ENCODE measurements around the gene ZNF268. TPM values are rescaled to one million over a fixed set of nuclear protein-coding genes. Genes with fewer than 3 reads are reported as not detected.

Gene ZNF268
- total and polyA plus RNA-seq, 2 of the 8 experiments (the other 6 are each of a cell fraction or from before 2014, with no cell fraction given) = 6.3 to 22.3 TPM

DNA sequence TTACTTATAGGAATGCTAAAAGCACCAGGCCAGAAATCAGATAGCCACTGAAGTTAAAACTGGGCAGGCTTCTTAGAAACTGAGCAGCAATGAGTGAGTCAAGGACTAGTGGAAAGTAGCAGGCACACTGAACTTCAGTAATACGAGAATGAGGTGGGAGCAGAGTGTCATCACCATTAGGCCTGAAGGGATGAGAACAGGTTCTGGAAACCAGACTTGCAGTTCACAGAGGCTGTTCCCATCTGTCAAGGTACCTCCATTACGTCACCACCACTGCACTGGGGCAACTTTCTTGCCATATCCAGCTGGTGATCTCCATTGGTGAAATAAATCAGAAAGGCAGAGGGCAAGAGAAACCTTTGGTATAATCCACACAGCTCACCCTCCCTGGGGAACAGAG lies 35.3 kb upstream of the ZNF268 start:
- peaks cover 4 to 82% (median 42%) of the 10 kb centered on the region in 4 experiments for H3K36me3 ChIP-seq (ENCODE audit: control insufficient read depth in 2 of 4, insufficient read depth in 4 of 4, low read length in 3 of 4)
- no peak overlapping the region for H3K23ac ChIP-seq (ENCODE audit: insufficient read length)
- no peak overlapping the region for H2AFZ ChIP-seq (ENCODE audit: low read length)
- no peak overlapping the region for H2BK15ac ChIP-seq (ENCODE audit: low read length)
- FAIRE-seq (no peak), DNase-seq (ENCODE audit: low read depth in 1 of 2, low spot score in 2 of 2) (no peak)
- no peak overlapping the region for H3K14ac ChIP-seq (ENCODE audit: insufficient read length)
- no peak overlapping the region for H4K5ac ChIP-seq (ENCODE audit: insufficient read length, low read depth, low read length)
- H2BK20ac ChIP-seq (ENCODE audit: low read length) = no peak overlapping the region
- no peak overlapping the region for H2BK12ac ChIP-seq (ENCODE audit: low read depth, low read length)
- H3K23me2 ChIP-seq (ENCODE audit: low read depth, low read length) = no peaks in the 10 kb centered on the region
- H3K79me1 ChIP-seq (ENCODE audit: low read depth, low read length) = no peaks in the 10 kb centered on the region; the same call in 1 of the 2 replicates
- no peak overlapping the region for H3K9ac ChIP-seq (replicated peaks in 1 of 4; ENCODE audit: extremely low read depth in 1 of 4, low read depth in 3 of 4, low read length in 3 of 4)
- no peaks in the 10 kb centered on the region for H4K20me1 ChIP-seq (replicated peaks in 1 of 2; ENCODE audit: control insufficient read depth in 1 of 2, insufficient read depth in 2 of 2, low read length in 2 of 2)
- TF ChIP-seq, protein P1, sequence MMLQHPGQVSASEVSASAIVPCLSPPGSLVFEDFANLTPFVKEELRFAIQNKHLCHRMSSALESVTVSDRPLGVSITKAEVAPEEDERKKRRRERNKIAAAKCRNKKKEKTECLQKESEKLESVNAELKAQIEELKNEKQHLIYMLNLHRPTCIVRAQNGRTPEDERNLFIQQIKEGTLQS (IDR thresholded peaks at IDR 0.05; ENCODE audit: insufficient read depth, low read depth, low read length) = no peak
- H3K9me3 ChIP-seq (ENCODE audit: insufficient read depth in 2 of 2, low read depth in 1 of 2, low read length in 1 of 2) = peaks cover 41 to 50% of the 10 kb centered on the region in 2 experiments
- no peak overlapping the region for H3K18ac ChIP-seq (ENCODE audit: extremely low read depth, low read length)
- CTCF ChIA-PET (ENCODE audit: partially characterized antibody) = interaction anchor here (0.7 to 1.1 kb wide), 2 partner anchors 35 to 186 kb away, joined by 3 to 4 read pairs; partner anchors contain the start of gene ZNF268
- H2BK120ac ChIP-seq (replicated peaks; ENCODE audit: low read depth, low read length) = no peak overlapping the region
- no peak overlapping the region for H3K4me2 ChIP-seq (ENCODE audit: insufficient read depth in 1 of 2, low read depth in 2 of 2, low read length in 2 of 2)
- H4K91ac ChIP-seq (replicated peaks; ENCODE audit: insufficient read length, low read length) = no peak overlapping the region
- no peaks in the 10 kb centered on the region for H3K79me2 ChIP-seq (ENCODE audit: control insufficient read depth in 1 of 2, insufficient read depth in 2 of 2, low read length in 2 of 2)
- no peak overlapping the region for H3K4me3 ChIP-seq (ENCODE audit: extremely low read depth in 1 of 4, insufficient read depth in 2 of 4, low read depth in 3 of 4, low read length in 4 of 4)
- WGBS, 2 experiments (ENCODE audit: extremely low coverage in 1 of 2, insufficient coverage in 1 of 2, insufficient read length in 1 of 2, insufficient replicate concordance in 2 of 2, low coverage in 1 of 2, low lambda C conversion rate in 2 of 2, missing lambda C conversion rate in 1 of 2) = 90% methylated on average over 2 of the region's 2 CpGs; no CpG with 5 or more reads in 1 of the 2 experiments
- H3K27ac ChIP-seq (ENCODE audit: low read depth, low read length) = no peak overlapping the region
- no peak overlapping the region for H4K8ac ChIP-seq (ENCODE audit: extremely low read depth, insufficient read depth, low read length)
- POLR2A ChIA-PET (ENCODE audit: partially characterized antibody) = no interaction called here
- H3K56ac ChIP-seq (replicated peaks; ENCODE audit: insufficient read length, low read depth, low read length) = no peak overlapping the region
- no peak overlapping the region for H2BK5ac ChIP-seq (ENCODE audit: low read depth, low read length)
- no peak overlapping the region for H3K4ac ChIP-seq (replicated peaks; ENCODE audit: insufficient read length, low read depth, low read length)
- H2AK5ac ChIP-seq (ENCODE audit: low read depth, low read length) = no peak overlapping the region
- H3K4me1 ChIP-seq (replicated peaks in 1 of 4; ENCODE audit: control insufficient read depth in 3 of 4, insufficient read depth in 4 of 4, low read length in 3 of 4) = no peaks in the 10 kb centered on the region
- no peaks in the 10 kb centered on the region for H3K27me3 ChIP-seq (replicated peaks in 1 of 4; ENCODE audit: control insufficient read depth in 3 of 4, extremely low read depth in 1 of 4, insufficient read depth in 3 of 4, low read length in 3 of 4)

Data from H1 (cell line).